Measurements from ENCODE around the gene UBE2D1. TPM values are rescaled to one million over a fixed set of nuclear protein-coding genes. Genes with fewer than 3 reads are reported as not detected.

Gene UBE2D1
- total and polyA plus RNA-seq, 2 experiments from 2014 or later = 22.1 to 26.6 TPM

DNA sequence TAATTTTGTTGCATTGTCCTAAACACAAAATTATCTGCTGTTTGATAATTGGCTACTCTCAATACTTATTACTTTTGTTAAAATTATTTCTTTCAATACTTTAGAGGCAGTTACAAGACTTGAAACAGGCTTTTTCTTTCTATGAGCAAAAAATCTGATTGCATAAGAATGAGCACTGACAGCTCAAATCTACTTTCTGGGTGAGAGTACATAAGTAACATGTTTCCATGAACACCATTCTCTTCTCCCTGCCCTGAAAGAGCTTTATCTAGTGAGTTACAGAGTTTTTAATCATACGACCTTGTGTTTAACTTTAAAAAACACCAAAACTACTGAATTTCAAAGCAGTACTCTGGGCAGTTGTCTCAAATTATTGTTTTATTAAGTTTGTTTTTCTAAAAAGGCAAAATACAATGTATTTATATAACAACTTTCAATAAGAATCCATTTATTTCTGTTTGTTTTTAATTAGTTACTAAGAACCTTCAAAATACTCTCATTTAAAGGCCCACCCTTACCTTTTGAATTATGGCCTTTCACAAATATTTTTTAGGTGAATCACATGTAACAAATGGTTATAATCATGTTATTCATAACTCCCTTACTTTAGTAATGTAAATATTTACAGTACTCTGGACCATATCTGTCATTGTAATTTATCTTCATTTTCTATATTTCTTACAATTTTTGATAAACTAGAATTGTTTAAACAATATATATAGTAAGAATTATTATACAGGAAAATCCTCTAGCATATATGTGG lies 27.4 kb downstream of the UBE2D1 start:
- DNase-seq (ENCODE audit: low spot score) = no peak
- no peaks in the 10 kb centered on the region for H4K20me1 ChIP-seq (ENCODE audit: insufficient read depth, poor library complexity, severe bottlenecking)
- 66% methylated on average over 1 of the region's 1 CpG for WGBS (ENCODE audit: low lambda C conversion rate, missing lambda C conversion rate)
- H3K27me3 ChIP-seq = no peaks in the 10 kb centered on the region
- H3K79me2 ChIP-seq = peaks cover 8% of the 10 kb centered on the region
- peak overlapping the region; percentile 23 for H3K27ac ChIP-seq
- H3K36me3 ChIP-seq (replicated peaks; ENCODE audit: insufficient read depth, low read depth) = no peaks in the 10 kb centered on the region
- H3K4me2 ChIP-seq = no peak overlapping the region
- TF ChIP-seq EZH2phosphoT487 (IDR thresholded peaks at IDR 0.05; ENCODE audit: low read depth, severe bottlenecking, unreplicated experiment) (no peak), EZH2 (IDR thresholded peaks at IDR 0.05; ENCODE audit: borderline replicate concordance) (no peak)
- no peaks in the 10 kb centered on the region for H3K9me3 ChIP-seq (ENCODE audit: low read depth)
- H3K4me3 ChIP-seq = no peak overlapping the region
- H2AFZ ChIP-seq = no peak overlapping the region
- no peaks in the 10 kb centered on the region for H3K9me2 ChIP-seq (replicated peaks; ENCODE audit: insufficient read depth)
- peaks cover 6% of the 10 kb centered on the region for H3K4me1 ChIP-seq (ENCODE audit: insufficient read depth)

DNA sequence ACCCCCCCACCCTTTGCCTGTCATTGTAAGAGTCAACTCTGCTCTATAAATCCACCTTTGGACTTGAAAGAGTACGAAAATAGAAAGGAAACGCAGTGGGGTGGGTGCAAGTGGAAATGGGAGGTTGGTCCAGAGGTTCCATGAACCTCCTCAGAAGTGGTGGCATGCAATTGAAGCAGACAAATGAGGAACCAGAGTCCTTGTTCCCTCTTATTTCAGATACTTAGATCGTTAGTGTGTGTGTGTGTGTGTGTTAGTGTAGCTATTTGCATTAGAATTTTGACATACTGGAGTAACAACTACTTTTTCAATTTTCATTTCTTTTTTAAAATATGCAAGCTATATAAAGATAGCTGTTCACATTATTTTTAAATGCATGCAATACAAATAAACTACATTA lies 32.3 kb downstream of the UBE2D1 start:
- Histone ChIP-seq H2AFZ (no peak overlapping the region), H3K79me2 (no peaks in the 10 kb centered on the region), H3K36me3 (replicated peaks; ENCODE audit: insufficient read depth, low read depth) (no peaks in the 10 kb centered on the region), H3K4me1 (ENCODE audit: insufficient read depth) (peaks cover 3% of the 10 kb centered on the region), H3K9me2 (replicated peaks; ENCODE audit: insufficient read depth) (no peaks in the 10 kb centered on the region), H3K27me3 (no peaks in the 10 kb centered on the region), H3K4me2 (no peak overlapping the region), H4K20me1 (ENCODE audit: insufficient read depth, poor library complexity, severe bottlenecking) (no peaks in the 10 kb centered on the region), H3K4me3 (no peak overlapping the region), H3K27ac (no peak overlapping the region), H3K9me3 (ENCODE audit: low read depth) (no peaks in the 10 kb centered on the region)
- 95% methylated on average over 3 of the region's 3 CpGs for WGBS (ENCODE audit: low lambda C conversion rate, missing lambda C conversion rate)
- DNase-seq (ENCODE audit: low spot score) = no peak
- TF ChIP-seq, protein P1, sequence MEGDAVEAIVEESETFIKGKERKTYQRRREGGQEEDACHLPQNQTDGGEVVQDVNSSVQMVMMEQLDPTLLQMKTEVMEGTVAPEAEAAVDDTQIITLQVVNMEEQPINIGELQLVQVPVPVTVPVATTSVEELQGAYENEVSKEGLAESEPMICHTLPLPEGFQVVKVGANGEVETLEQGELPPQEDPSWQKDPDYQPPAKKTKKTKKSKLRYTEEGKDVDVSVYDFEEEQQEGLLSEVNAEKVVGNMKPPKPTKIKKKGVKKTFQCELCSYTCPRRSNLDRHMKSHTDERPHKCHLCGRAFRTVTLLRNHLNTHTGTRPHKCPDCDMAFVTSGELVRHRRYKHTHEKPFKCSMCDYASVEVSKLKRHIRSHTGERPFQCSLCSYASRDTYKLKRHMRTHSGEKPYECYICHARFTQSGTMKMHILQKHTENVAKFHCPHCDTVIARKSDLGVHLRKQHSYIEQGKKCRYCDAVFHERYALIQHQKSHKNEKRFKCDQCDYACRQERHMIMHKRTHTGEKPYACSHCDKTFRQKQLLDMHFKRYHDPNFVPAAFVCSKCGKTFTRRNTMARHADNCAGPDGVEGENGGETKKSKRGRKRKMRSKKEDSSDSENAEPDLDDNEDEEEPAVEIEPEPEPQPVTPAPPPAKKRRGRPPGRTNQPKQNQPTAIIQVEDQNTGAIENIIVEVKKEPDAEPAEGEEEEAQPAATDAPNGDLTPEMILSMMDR (IDR thresholded peaks at IDR 0.05; ENCODE audit: poor library complexity) = no peak
- no peak for TF ChIP-seq EZH2phosphoT487 (IDR thresholded peaks at IDR 0.05; ENCODE audit: low read depth, severe bottlenecking, unreplicated experiment)
- no peak for TF ChIP-seq EZH2 (IDR thresholded peaks at IDR 0.05; ENCODE audit: borderline replicate concordance)

DNA sequence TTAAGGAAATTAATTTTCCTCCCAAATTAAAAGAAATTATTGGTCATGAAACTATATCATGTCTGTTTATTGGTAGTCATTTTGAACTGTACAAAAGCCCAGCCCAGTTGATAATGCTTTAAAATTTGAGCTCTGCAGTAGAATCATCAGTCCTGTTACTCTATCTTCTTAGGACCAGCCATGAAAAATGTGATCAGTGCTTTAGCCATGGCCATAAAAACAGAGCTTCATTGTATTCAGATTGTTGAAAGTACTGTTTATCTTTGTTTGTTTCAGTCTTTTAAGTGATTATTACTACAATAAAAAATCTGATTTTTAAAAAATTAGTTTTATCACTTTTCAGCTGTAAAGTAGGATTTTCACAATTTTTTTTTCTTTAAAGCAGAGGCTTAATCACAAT lies 36.7 kb downstream of the UBE2D1 start:
- no peaks in the 10 kb centered on the region for H4K20me1 ChIP-seq (ENCODE audit: insufficient read depth, poor library complexity, severe bottlenecking)
- DNase-seq (ENCODE audit: low spot score) = no peak
- H3K4me1 ChIP-seq (ENCODE audit: insufficient read depth) = no peaks in the 10 kb centered on the region
- H2AFZ ChIP-seq = no peak overlapping the region
- H3K4me2 ChIP-seq = no peak overlapping the region
- no peaks in the 10 kb centered on the region for H3K79me2 ChIP-seq
- H3K27ac ChIP-seq = no peak overlapping the region
- no peaks in the 10 kb centered on the region for H3K9me3 ChIP-seq (ENCODE audit: low read depth)
- no peak overlapping the region for H3K4me3 ChIP-seq
- H3K36me3 ChIP-seq (replicated peaks; ENCODE audit: insufficient read depth, low read depth) = no peaks in the 10 kb centered on the region
- TF ChIP-seq EZH2 (IDR thresholded peaks at IDR 0.05; ENCODE audit: borderline replicate concordance) = no peak
- TF ChIP-seq, protein P1 (IDR thresholded peaks at IDR 0.05; ENCODE audit: poor library complexity) = no peak
- no peak for TF ChIP-seq EZH2phosphoT487 (IDR thresholded peaks at IDR 0.05; ENCODE audit: low read depth, severe bottlenecking, unreplicated experiment)
- H3K27me3 ChIP-seq = no peaks in the 10 kb centered on the region
- H3K9me2 ChIP-seq (replicated peaks; ENCODE audit: insufficient read depth) = no peaks in the 10 kb centered on the region

DNA sequence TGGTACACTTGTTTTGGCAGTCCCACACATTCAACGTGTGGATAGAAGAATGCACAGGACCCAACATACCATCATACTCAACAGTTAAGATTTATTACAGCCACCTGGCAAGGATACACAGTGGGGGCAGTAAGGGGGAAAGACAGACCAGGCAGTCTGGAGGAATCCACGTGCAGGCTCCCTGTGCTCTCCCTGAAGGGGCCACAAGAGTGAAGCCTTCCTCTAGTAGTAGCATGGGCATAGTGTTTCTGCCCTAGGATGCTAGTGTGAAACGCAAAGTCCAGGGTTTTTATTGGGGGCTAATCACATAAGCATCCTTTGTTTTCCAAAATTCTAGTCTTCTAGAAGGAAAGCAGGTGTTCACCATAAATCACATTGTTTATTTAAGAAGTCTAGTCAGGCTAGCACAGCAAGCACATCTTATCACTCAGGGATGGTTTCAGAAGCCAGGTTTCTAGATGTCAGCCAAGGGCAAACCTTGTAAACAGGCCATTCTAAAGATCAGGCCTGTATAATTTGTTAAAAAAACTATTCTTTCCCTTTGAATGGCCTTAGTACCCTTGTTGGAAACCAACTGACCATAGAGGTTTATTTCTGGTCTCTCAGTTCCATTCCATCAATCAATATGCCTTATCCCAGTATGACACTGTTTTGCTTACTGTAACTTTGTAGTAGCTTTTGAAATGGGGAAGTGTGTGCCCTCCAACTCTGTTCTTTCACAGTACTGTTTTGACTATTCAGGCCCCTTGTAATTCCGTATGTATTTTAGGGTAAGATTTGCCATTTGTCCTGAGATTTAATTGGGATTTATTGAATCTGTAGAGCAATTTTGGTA lies 38.0 kb downstream of the UBE2D1 start:
- Histone ChIP-seq H3K36me3 (replicated peaks; ENCODE audit: insufficient read depth, low read depth) (no peaks in the 10 kb centered on the region), H3K27me3 (no peaks in the 10 kb centered on the region), H2AFZ (no peak overlapping the region), H3K9me3 (ENCODE audit: low read depth) (no peaks in the 10 kb centered on the region), H3K4me1 (ENCODE audit: insufficient read depth) (no peaks in the 10 kb centered on the region), H3K79me2 (no peaks in the 10 kb centered on the region), H4K20me1 (ENCODE audit: insufficient read depth, poor library complexity, severe bottlenecking) (no peaks in the 10 kb centered on the region), H3K27ac (no peak overlapping the region), H3K4me2 (no peak overlapping the region), H3K4me3 (no peak overlapping the region), H3K9me2 (replicated peaks; ENCODE audit: insufficient read depth) (no peaks in the 10 kb centered on the region)
- DNase-seq (ENCODE audit: low spot score) = no peak
- WGBS (ENCODE audit: low lambda C conversion rate, missing lambda C conversion rate) = 66% methylated on average over 4 of the region's 4 CpGs
- TF ChIP-seq, protein P1 (IDR thresholded peaks at IDR 0.05; ENCODE audit: poor library complexity) = no peak
- TF ChIP-seq EZH2 (IDR thresholded peaks at IDR 0.05; ENCODE audit: borderline replicate concordance) = no peak
- TF ChIP-seq EZH2phosphoT487 (IDR thresholded peaks at IDR 0.05; ENCODE audit: low read depth, severe bottlenecking, unreplicated experiment) = no peak
